CD8-positive, alpha-beta memory T cell (primary cell): ENCODE results near the gene BOD1L1. TPM values are rescaled to one million over a fixed set of nuclear protein-coding genes. Genes with fewer than 3 reads are reported as not detected.
A peak's percentile ranks its signal among the peaks of the same experiment; 100 is the strongest.

Experiments
- CTCF ChIA-PET: fragments of 350-600 bp; sonication (Branson Sonifier 250); formaldehyde crosslinking; loops from one replicate; lab custom pipeline; 2021; ENCODE audit warnings: antibody characterized with exemption; lab: Charles Lee
- POLR2A ChIA-PET: fragments of 350-600 bp; sonication (Branson Sonifier 250); formaldehyde crosslinking; loops from one replicate; lab custom pipeline; 2021; ENCODE audit warnings: antibody characterized with exemption; lab: Charles Lee
- DNase-seq, 5 donors: peaks; one replicate each; pipeline versions ENCODE4 v3.0.0 to v3.0.0-alpha.2; 2020 to 2022; ENCODE audit warnings: mixed read lengths in 1 of 5
- H3K27ac ChIP-seq: one replicate; pipeline ENCODE4 v1.7.0; 2013; ENCODE audit warnings: low read depth, mild to moderate bottlenecking, low read length, moderate library complexity
- H3K27me3 ChIP-seq: 2 replicates; pipeline ENCODE4 v1.7.0; 2013; ENCODE audit warnings: low read length, mild to moderate bottlenecking; ENCODE audit not compliant: insufficient read depth, poor library complexity, severe bottlenecking
- H3K36me3 ChIP-seq: 2 replicates; pipeline ENCODE4 v1.7.0; 2013; ENCODE audit warnings: mild to moderate bottlenecking, low read length, moderate library complexity; ENCODE audit not compliant: insufficient read depth
- H3K4me1 ChIP-seq: 2 replicates; pipeline ENCODE4 v1.7.0; 2013; ENCODE audit warnings: mild to moderate bottlenecking, low read length, moderate library complexity; ENCODE audit not compliant: insufficient read depth
- H3K4me3 ChIP-seq: 2 replicates; pipeline ENCODE4 v1.7.0; 2013; ENCODE audit warnings: mild to moderate bottlenecking, low read length
- H3K9me3 ChIP-seq: 2 replicates; pipeline ENCODE4 v1.7.0; 2013; ENCODE audit warnings: mild to moderate bottlenecking, low read length
- H3K27ac Mint-ChIP-seq, 8 donors: one replicate each; pipeline ENCODE4 v1.8.0; 2020 to 2021; ENCODE audit warnings: mixed read lengths in 8 of 8, mild to moderate bottlenecking in 6 of 8, inconsistent platforms in 3 of 8, moderate library complexity in 3 of 8
- H3K27me3 Mint-ChIP-seq, 2 donors: one replicate each; pipeline ENCODE4 v1.8.0; 2020 to 2021; ENCODE audit warnings: mixed read lengths in 2 of 2, mild to moderate bottlenecking in 1 of 2, moderate library complexity in 1 of 2
- H3K36me3 Mint-ChIP-seq, 3 donors: one replicate each; pipeline ENCODE4 v1.8.0; 2020 to 2021; ENCODE audit warnings: mixed read lengths in 3 of 3, inconsistent platforms in 1 of 3, mild to moderate bottlenecking in 1 of 3
- H3K4me1 Mint-ChIP-seq, 3 donors: one replicate each; pipeline ENCODE4 v1.8.0; 2020 to 2021; ENCODE audit warnings: mixed read lengths in 3 of 3, inconsistent platforms in 1 of 3, mild to moderate bottlenecking in 1 of 3
- H3K4me3 Mint-ChIP-seq, 7 donors: one replicate each; pipeline ENCODE4 v1.8.0; 2020 to 2021; ENCODE audit warnings: mixed read lengths in 7 of 7, mild to moderate bottlenecking in 6 of 7, moderate library complexity in 4 of 7, inconsistent platforms in 2 of 7
- H3K9me3 Mint-ChIP-seq, 5 donors: one replicate each; pipeline ENCODE4 v1.8.0; 2020 to 2022; ENCODE audit warnings: mixed read lengths in 5 of 5, mild to moderate bottlenecking in 3 of 5, moderate library complexity in 2 of 5, inconsistent platforms in 1 of 5
- polyA plus RNA-seq: library from polyadenylated mRNA; unstranded; fragments of 300-500 nt; fragmentation: Illumina TruSeq; gene quantifications from one replicate; pipeline ENCODE4 v1.2.3, GENCODE V29; 2021
- total RNA-seq, 2 experiments: library from RNA; stranded (reverse); gene quantifications; one replicate each; pipeline ENCODE4 v1.2.3, GENCODE V29; 2021

BOD1L1 gene
- total and polyA plus RNA-seq, 3 experiments from 2014 or later, result 6.4 to 37.1 (median 35.1) TPM

- Mint-ChIP-seq H3K9me3 (no peaks in the 10 kb centered on the region), H3K27me3 (peaks cover 26 to 75% of the 10 kb centered on the region in 2 donors), H3K27ac (no peak overlapping the region), H3K4me3 (no peak overlapping the region), H3K4me1 (no peaks in the 10 kb centered on the region), H3K36me3 (no peaks in the 10 kb centered on the region)
- no peaks in the 10 kb centered on the region for H3K36me3 ChIP-seq
- no peak overlapping the region for H3K27ac ChIP-seq
- ChIA-PET CTCF (interaction anchor here (10.3 kb wide), 1 partner anchor 15 kb away, joined by 65 read pairs; no protein-coding TSS in a partner anchor), POLR2A (no interaction called here)
- H3K4me1 ChIP-seq, result no peaks in the 10 kb centered on the region
- H3K27me3 ChIP-seq, result peaks cover 10% of the 10 kb centered on the region
- no peaks in the 10 kb centered on the region for H3K9me3 ChIP-seq
- no peak overlapping the region for H3K4me3 ChIP-seq
- no peak for DNase-seq
Measured at GRCh38 chr4:13640149-13640940, 12.8 kb upstream of the BOD1L1 start.

- POLR2A ChIA-PET, result no interaction called here
- Histone ChIP-seq H3K27me3 (peaks cover 6% of the 10 kb centered on the region), H3K4me3 (no peak overlapping the region), H3K9me3 (no peaks in the 10 kb centered on the region), H3K27ac (no peak overlapping the region), H3K36me3 (no peaks in the 10 kb centered on the region), H3K4me1 (no peaks in the 10 kb centered on the region)
- Mint-ChIP-seq H3K36me3 (no peaks in the 10 kb centered on the region), H3K4me3 (no peak overlapping the region), H3K27ac (no peak overlapping the region), H3K4me1 (no peaks in the 10 kb centered on the region), H3K9me3 (no peaks in the 10 kb centered on the region), H3K27me3 (peaks cover 17 to 45% of the 10 kb centered on the region in 2 donors)
- DNase-seq, result no peak
- CTCF ChIA-PET, result interaction anchor here (0.9 kb wide), 1 partner anchor 19 kb away, joined by 4 read pairs; no protein-coding TSS in a partner anchor
Measured at GRCh38 chr4:13635286-13635799, 7.8 kb upstream of the BOD1L1 start.

- Mint-ChIP-seq H3K36me3 (no peaks in the 10 kb centered on the region), H3K27me3 (peaks cover 7 to 30% of the 10 kb centered on the region in 2 donors), H3K9me3 (no peaks in the 10 kb centered on the region), H3K4me3 (no peak overlapping the region), H3K27ac (no peak overlapping the region), H3K4me1 (peaks cover 1 to 5% (median 2%) of the 10 kb centered on the region in 3 donors)
- peaks cover 3% of the 10 kb centered on the region for H3K4me1 ChIP-seq
- POLR2A ChIA-PET, result no interaction called here
- no peaks in the 10 kb centered on the region for H3K36me3 ChIP-seq
- H3K27ac ChIP-seq, result no peak overlapping the region
- no peak overlapping the region for H3K4me3 ChIP-seq
- H3K27me3 ChIP-seq, result peaks cover 6% of the 10 kb centered on the region
- CTCF ChIA-PET, result interaction anchor here (1.1 to 1.8 kb wide), 2 partner anchors 21 to 22 kb away, joined by 3 read pairs; no protein-coding TSS in a partner anchor
- H3K9me3 ChIP-seq, result no peaks in the 10 kb centered on the region
- DNase-seq, result no peak
Measured at GRCh38 chr4:13633671-13634070, 6.1 kb upstream of the BOD1L1 start.

- Mint-ChIP-seq H3K27me3 (peaks cover 0 to 7% of the 10 kb centered on the region in 2 donors), H3K4me1 (peaks cover 55 to 63% (median 63%) of the 10 kb centered on the region in 3 donors), H3K9me3 (no peaks in the 10 kb centered on the region), H3K27ac (peak overlapping the region; percentile 94 to 100 (median 98)), H3K4me3 (peak overlapping the region; percentile 93 to 98 (median 96)), H3K36me3 (peaks cover 0 to 20% (median 3%) of the 10 kb centered on the region in 3 donors)
- H3K4me3 ChIP-seq, result peak overlapping the region; percentile 82
- ChIA-PET POLR2A (interaction anchor here (2.4 kb wide), 1 partner anchor 27 kb away, joined by 9 read pairs; no protein-coding TSS in a partner anchor), CTCF (interaction anchor here (1.9 to 3.1 kb wide), 2 partner anchors 27 to 30 kb away, joined by 4 to 26 read pairs; no protein-coding TSS in a partner anchor)
- no peaks in the 10 kb centered on the region for H3K36me3 ChIP-seq
- peak in 1 of 5 donors; percentile 60 for DNase-seq
- H3K27me3 ChIP-seq, result no peaks in the 10 kb centered on the region
- H3K4me1 ChIP-seq, result peaks cover 33% of the 10 kb centered on the region
- H3K9me3 ChIP-seq, result no peaks in the 10 kb centered on the region
- H3K27ac ChIP-seq, result peak overlapping the region; percentile 90
Measured at GRCh38 chr4:13627178-13627605, 333 bp downstream of the BOD1L1 start.

DNA sequence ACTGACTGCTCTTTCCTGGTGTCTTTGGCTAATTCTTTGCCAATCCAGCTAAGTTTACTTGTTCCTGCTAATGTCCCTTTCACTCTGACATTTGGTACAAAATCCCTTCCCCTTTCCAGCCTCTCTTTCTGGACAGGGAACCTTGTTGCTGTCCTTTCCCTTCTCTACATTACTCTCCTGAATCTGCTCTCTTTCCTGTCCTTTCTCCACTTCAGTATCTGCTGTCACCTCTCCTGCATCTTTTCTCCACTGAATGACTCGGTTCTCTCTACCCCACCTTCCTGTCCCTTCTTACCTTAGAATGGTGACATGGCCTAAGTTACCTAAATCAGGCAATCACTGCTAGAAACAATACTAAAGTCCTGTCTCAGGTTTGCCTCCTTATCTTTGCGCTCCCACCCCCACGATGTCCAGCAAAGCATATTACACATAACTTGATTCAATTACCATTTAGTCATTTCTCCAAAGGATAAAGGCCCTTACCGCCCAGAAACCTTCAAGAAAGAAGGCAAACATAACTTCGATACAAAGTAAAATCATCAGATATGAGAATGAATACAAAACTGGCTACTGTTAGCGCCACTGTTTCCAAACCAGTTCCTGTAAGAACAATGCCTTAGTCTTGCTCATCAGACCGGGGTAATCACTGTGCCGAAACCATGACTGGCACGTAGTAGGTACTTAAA lies 890 bp downstream of the BOD1L1 start:
- H3K36me3 Mint-ChIP-seq, result peaks cover 0 to 20% (median 3%) of the 10 kb centered on the region in 3 donors
- peaks cover 33% of the 10 kb centered on the region for H3K4me1 ChIP-seq
- peak overlapping the region; percentile 82 for H3K4me3 ChIP-seq
- H3K9me3 Mint-ChIP-seq, result no peaks in the 10 kb centered on the region
- no peaks in the 10 kb centered on the region for H3K27me3 ChIP-seq
- CTCF ChIA-PET, result interaction anchor here (3.1 kb wide), 1 partner anchor 28 kb away, joined by 26 read pairs; no protein-coding TSS in a partner anchor
- H3K4me3 Mint-ChIP-seq, result peak overlapping the region; percentile 80 to 97 (median 92)
- no peaks in the 10 kb centered on the region for H3K36me3 ChIP-seq
- peak overlapping the region; percentile 66 for H3K27ac ChIP-seq
- H3K27me3 Mint-ChIP-seq, result peaks cover 0 to 7% of the 10 kb centered on the region in 2 donors
- H3K9me3 ChIP-seq, result no peaks in the 10 kb centered on the region
- DNase-seq, result no peak
- peaks cover 57 to 67% (median 66%) of the 10 kb centered on the region in 3 donors for H3K4me1 Mint-ChIP-seq
- H3K27ac Mint-ChIP-seq, result peak overlapping the region; percentile 44 to 94 (median 81)
- POLR2A ChIA-PET, result no interaction called here

DNA sequence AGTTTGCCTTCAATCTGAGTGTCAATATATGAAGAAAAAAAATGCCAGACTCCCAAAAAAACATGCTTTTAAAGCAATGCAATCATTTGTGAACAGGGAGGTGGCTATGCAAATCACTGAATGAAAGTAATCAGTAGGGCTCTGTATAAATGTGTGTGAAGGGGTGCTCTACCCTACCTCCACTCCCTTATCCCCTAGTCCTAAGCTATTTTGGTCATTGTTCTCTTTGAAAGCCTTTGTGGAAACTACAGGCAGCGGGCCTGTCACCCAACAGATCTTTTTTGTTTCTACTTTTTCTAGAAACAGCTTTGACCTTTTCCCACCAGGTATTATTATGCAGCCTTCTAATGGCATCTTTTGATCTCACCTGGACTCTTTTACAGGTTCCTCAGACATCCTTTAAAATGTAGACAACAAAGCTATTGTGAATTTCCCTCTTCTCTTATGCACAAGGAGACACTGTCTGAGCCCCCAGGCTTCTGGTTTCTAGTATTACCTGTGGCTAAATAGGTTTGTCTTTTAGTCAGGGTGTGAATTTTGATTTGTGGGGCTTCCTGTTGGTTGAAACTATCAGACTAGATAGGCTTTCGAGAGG lies 9.2 kb downstream of the BOD1L1 start:
- Histone ChIP-seq H3K9me3 (no peaks in the 10 kb centered on the region), H3K27me3 (no peaks in the 10 kb centered on the region), H3K27ac (no peak overlapping the region), H3K4me1 (peaks cover 12% of the 10 kb centered on the region), H3K4me3 (no peak overlapping the region), H3K36me3 (peaks cover 19% of the 10 kb centered on the region)
- ChIA-PET CTCF (no interaction called here), POLR2A (no interaction called here)
- no peak overlapping the region for H3K27ac Mint-ChIP-seq
- H3K4me1 Mint-ChIP-seq, result peaks cover 55 to 74% (median 74%) of the 10 kb centered on the region in 3 donors
- H3K27me3 Mint-ChIP-seq, result no peaks in the 10 kb centered on the region
- H3K36me3 Mint-ChIP-seq, result peaks cover 7 to 57% (median 19%) of the 10 kb centered on the region in 3 donors
- no peaks in the 10 kb centered on the region for H3K9me3 Mint-ChIP-seq
- no peak overlapping the region for H3K4me3 Mint-ChIP-seq
- DNase-seq, result no peak

- Mint-ChIP-seq H3K9me3 (no peaks in the 10 kb centered on the region), H3K27me3 (no peaks in the 10 kb centered on the region)
- POLR2A ChIA-PET, result interaction anchor here (0.7 kb wide), 1 partner anchor 54 kb away, joined by 8 read pairs; no protein-coding TSS in a partner anchor
Measured at GRCh38 chr4:13617801-13618200, 9.7 kb downstream of the BOD1L1 start.

More at GRCh38 chr4:13617801-13618200, 9.7 kb downstream of the BOD1L1 start:
- Mint-ChIP-seq H3K27ac (no peak overlapping the region), H3K36me3 (peaks cover 7 to 61% (median 21%) of the 10 kb centered on the region in 3 donors), H3K4me1 (peaks cover 50 to 69% (median 69%) of the 10 kb centered on the region in 3 donors), H3K4me3 (no peak overlapping the region)
- CTCF ChIA-PET, result no interaction called here
- peaks cover 12% of the 10 kb centered on the region for H3K4me1 ChIP-seq
- no peak overlapping the region for H3K27ac ChIP-seq
- DNase-seq, result no peak
- H3K9me3 ChIP-seq, result no peaks in the 10 kb centered on the region
- no peaks in the 10 kb centered on the region for H3K27me3 ChIP-seq
- peaks cover 23% of the 10 kb centered on the region for H3K36me3 ChIP-seq
- no peak overlapping the region for H3K4me3 ChIP-seq
